GM19452 (cell line): Measurements from ENCODE around the gene CNOT6L.
"Not testable (repeated sequence)": the region's sequence is repeated elsewhere in the genome, so short reads cannot be mapped to it uniquely, and the experiment has no call there.

Experiments
- ATAC-seq: cut with Tn5 transposase; IDR thresholded peaks from one replicate; pipeline ENCODE4 v1.9.1; 2021; ENCODE audit not compliant: unreplicated experiment

Gene CNOT6L

GRCh38 chr4:77818602-77819403, at the start of gene CNOT6L:
Gene CNOT6L (minus strand): TSS chr4:77819368. CDS start chr4:77819308, 60 bp downstream.
- ATAC-seq: peak; percentile 30

DNA sequence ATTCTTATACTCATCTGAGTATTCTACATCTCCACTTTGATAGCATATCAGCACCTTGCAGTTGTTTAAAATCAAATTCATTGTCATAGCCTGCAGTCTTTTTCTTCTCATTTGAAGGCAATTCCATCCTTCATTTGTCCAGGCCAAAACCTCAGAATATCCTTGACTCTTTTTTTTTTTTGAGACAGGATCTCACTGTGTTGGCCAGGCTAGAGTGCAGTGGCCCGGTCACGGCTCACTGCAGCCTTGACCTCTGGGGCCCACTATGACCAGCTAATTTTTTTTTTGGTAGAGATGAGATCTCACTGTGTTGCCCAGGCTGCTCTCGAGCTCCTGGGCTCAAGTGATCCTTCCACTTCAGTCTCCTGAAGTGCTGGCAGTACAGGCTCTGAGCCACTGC, 46.1 kb upstream of the CNOT6L start:
- no peak for ATAC-seq

DNA sequence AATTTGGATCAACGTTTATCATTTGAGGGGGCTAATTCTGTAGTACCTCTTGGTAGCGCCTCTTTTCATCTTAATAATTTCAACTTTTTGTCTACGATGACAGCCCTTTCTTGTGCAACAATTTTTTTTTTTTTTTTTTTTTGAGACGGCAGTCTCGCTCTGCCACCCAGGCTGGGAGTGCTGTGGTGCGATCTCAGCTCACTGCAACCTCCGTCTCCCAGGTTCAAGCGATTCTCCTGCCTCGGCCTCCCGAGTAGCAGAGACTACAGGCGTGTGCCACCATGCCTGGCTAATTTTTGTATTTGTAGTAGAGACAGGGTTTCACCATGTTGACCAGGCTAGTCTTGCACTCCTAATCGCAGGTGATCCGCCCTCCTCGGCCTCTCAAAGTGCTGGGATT, 44.2 kb upstream of the CNOT6L start:
- ATAC-seq: not testable (repeated sequence)

DNA sequence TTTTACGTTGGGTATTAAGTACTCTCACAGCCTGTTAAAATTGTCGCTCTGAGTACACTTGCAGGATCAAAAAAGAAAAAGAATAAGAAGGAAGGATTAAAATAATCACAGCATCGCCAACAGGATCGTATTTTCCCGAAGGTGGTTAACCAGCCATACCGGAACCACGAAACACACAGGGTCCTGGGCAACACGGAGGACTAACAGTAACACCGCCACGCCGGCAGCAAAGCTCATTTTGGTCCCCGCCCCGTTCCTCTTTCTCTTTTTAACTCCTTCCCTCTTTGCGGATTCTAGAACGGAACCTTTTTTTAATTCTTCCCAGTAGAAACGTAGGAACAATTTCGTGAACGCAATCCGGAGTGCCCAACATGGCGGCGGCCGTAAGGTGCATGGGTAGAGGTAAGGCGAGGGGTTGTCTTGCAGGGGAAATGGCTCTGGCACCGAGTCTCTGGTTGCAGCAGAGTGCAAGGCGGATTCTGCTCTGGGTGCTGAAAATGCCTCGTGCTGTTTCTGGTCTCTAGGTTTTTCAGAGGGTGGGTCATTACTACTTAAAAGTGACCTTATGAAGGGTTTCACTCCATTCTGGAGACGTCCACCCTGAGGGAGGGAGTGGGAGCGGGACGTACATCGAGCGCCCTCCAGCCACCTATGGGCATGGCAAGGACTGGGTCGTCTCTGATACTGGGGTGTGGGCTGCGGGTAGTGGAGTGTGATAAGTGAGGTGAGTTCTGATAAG, 43.5 kb upstream of the CNOT6L start, which contains the start of gene MRPL1:
Gene MRPL1 (plus strand): TSS at position 353 of the 739 bp plus-strand sequence. CDS start 19 bp downstream, at position 372.
- peak; percentile 83 for ATAC-seq

GRCh38 chr4:77861495-77861894, 42.3 kb upstream of the CNOT6L start:
- no peak for ATAC-seq

DNA sequence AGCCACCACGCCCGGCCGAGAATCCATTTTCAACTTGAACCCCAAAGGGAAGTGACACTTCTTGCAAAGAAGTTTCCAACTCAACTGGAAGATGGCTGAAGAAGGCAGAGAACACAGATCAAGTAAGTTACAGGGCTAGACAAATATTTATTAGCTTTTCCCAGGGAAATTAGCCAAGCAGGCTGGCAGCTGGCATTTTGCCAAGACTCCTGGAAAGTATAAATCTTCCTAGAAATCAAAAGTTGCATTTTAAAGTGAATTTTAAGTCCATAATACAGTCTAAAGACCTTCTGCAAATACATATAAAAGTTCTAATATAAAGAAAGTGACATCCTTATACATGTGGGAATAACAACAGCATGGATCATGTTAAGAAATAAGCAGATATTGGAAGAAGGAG, 40.1 kb upstream of the CNOT6L start:
- no peak for ATAC-seq

DNA sequence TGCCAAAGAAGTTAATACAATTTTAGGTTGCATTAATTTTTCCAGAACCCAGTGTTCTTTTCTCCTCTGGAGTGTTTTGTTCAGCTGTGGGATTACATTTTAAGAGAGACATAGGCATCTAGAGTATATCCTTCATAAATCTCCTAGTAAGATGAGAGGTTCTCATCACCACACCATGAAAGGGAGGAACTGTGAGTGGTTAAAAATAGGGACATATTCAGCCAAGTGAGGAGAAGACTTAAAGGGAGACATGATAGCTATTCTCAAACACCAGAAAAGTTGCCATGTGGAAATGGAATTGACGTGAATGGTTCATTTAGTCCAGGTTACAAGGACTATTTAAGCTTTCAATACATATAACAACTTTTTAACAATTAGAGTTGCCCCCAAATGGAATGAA, 37.0 kb upstream of the CNOT6L start:
- ATAC-seq: no peak

- no peak for ATAC-seq
Measured at GRCh38 chr4:77854431-77855111, 35.4 kb upstream of the CNOT6L start.

DNA sequence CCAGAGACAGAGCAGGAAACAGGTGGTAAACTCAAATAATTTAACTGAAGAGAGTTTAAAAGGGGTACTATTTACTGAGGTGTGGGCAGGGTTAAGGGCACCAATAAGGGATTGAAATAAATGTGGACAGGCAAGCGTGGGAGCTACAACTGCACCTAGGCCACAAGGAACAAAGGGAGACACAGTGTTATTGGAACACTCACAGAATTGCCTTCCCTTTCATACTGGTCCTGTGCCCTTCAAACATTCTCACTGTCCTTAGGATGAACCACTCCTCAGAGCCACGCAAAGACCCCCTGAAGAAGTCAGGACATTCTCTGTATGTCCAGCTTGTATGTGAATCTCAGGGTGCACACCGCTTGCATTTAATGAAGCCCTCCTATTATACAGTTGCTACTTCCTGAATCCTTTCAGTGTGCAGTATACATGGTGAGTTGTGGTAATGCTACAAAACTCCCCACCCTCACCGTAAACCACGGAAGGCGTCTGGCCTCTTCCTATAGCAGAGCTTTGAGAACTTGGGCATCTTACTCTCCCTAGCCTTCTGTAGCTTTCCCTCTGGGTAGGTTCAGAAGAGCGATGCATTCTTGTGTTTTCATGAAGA, 33.8 kb upstream of the CNOT6L start:
- peak; percentile 85 for ATAC-seq

GRCh38 chr4:77849278-77849965, 30.3 kb upstream of the CNOT6L start:
- ATAC-seq: no peak

DNA sequence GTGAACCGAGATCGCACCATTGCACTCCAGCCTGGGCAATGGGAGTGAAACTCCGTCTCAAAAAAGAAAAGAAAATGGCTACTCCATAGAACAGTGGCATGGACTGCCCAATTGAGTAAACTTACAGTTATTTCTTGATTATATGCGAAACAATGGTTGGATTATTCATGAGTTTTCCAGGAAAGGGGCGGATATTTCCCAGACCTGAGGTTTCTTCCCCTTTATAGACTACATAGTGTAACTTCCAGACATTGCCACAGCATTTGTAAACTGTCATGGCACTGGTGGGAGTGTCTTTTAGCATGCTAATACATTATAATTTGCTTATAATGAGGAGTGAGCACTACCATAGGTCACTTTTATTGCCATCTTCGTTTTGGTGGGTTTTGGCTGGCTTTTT, 29.3 kb upstream of the CNOT6L start:
- no peak for ATAC-seq

GRCh38 chr4:77845929-77846328, 26.8 kb upstream of the CNOT6L start:
- no peak for ATAC-seq

DNA sequence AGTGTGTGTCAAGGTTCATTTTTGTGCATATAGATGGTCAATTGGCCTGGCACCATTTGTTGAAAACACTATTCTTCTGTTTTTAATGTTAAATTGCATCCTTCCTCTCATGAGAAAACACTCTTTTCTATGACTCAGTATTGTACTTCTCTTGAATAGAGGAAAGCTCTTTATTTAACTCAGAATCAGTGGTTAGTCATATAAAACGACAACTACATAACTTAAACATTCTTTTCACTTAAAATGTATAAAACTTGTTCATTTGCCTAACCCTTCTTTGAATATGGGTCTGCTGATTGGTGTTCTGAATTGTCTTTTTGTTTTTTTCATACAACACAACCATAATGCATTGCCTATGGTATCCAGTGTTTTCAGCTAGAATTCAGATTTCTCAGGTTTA, 26.2 kb upstream of the CNOT6L start:
- no peak for ATAC-seq

DNA sequence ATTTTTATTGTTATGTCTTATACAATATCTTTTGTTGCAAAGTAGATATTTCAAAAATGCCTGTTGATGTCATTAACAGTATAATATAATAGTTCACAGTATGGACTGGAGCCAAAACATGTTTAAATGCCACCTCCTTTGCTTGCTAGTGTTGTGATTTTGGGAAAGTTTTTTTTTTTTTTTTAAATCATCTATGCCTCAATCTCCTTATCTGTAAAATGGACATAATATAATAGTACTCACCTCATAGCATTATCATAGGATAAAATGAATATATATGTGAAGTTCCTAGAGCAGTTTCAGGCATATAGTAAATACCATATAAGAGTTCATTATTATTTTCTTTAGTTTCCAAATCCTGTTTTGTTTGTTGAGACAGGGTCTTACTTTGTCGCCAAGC, 25.2 kb upstream of the CNOT6L start:
- no peak for ATAC-seq

DNA sequence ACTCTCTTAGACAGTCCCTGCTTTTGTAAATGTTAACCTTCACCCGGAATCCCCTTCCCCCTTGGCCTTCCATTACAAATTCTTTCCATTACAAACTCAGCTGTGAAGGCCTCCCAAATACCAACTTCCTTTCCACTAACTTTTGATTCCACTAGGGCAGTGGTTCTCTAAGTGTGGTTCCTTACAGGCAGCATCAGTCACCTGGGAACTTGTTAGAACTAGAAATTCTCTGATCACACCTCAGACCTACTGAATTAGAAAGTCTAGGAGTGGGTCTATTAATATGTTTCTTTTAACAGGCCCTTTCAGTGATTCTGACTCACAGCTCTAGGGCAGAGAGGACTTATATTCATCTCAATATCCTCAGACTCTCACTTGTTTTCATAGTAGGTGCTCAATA, 24.5 kb upstream of the CNOT6L start:
- ATAC-seq: no peak

GRCh38 chr4:77834403-77834802, 15.2 kb upstream of the CNOT6L start:
- no peak for ATAC-seq

DNA sequence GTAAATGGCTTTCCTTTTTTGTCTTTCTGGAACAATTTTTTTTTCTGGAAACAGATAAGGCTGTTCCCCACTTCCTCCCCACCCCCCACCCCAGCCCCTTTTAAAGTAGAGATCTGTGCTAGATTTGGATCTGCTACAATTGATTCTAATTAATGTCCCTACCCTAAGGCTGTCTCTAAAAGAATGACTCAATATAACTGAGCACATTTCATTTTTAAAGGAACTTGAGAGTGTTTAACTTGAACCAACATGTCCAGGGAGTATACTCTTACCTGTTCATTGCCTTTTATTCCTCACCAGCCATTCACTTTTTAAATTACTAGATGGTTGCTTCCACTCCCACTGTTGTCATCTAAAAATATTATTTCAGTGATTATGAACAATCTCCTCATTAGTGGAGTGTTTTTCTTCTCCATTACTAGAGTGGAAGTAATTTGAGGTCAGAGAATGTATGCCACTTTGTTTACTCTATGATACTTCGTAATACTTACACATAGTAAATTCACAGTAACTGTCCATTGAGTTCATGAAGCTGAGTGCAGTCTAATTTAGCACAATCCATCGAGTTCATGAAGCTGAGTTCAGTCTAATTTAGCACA, 14.1 kb upstream of the CNOT6L start:
- no peak for ATAC-seq

GRCh38 chr4:77827343-77827742, 8.2 kb upstream of the CNOT6L start:
- ATAC-seq: peak; percentile 67

DNA sequence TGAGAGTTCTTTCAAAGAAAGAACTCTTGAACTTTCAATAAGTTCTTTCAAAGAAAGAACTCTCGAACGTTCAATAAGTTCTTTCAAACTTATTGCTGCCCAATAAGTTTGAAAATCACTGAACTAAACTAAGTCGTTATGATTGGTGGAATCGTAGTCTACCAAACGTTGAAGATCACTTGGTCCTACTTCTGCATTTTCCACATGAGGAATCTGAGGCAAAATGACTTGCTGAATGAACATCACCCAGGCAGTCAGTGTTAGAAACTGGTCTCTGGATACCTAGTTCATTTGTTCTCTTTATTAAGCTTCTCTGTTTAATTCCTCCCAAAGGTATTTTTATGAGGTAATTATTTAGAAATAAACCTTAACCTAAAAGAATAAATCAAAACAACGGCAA, 7.1 kb upstream of the CNOT6L start:
- ATAC-seq: no peak

- no peak for ATAC-seq
Measured at GRCh38 chr4:77821775-77822174, 2.6 kb upstream of the CNOT6L start.
